Parathyroid adenoma (tissue), 2 donors: ENCODE results near the gene SHC3.

Experiments
- H2AFZ ChIP-seq: fragments of 300-600 bp; sonication (generic); one replicate; pipeline ENCODE4 v1.7.0; 2017; ENCODE audit warnings: antibody characterized with exemption, mild to moderate bottlenecking
- H3K27ac ChIP-seq: fragments of 300-600 bp; sonication (generic); one replicate; pipeline ENCODE4 v1.7.0; 2017
- H3K27me3 ChIP-seq: fragments of 300-600 bp; sonication (generic); one replicate; pipeline ENCODE4 v1.7.0; 2017; ENCODE audit warnings: low read length; ENCODE audit not compliant: control insufficient read depth, insufficient read depth
- H3K36me3 ChIP-seq: fragments of 300-600 bp; sonication (generic); one replicate; pipeline ENCODE4 v1.7.0; 2017; ENCODE audit warnings: low read length; ENCODE audit not compliant: control insufficient read depth, insufficient read depth
- H3K4me1 ChIP-seq: fragments of 300-600 bp; sonication (generic); one replicate; pipeline ENCODE4 v1.7.0; 2017; ENCODE audit warnings: control low read depth
- H3K4me2 ChIP-seq: fragments of 300-600 bp; sonication (generic); one replicate; pipeline ENCODE4 v1.7.0; 2017; ENCODE audit warnings: low read length
- H3K4me3 ChIP-seq: fragments of 300-600 bp; sonication (generic); one replicate; pipeline ENCODE4 v1.7.0; 2017; ENCODE audit warnings: low read depth, low read length
- H3K79me2 ChIP-seq: fragments of 300-600 bp; sonication (generic); one replicate; pipeline ENCODE4 v1.7.0; 2017; ENCODE audit warnings: control low read depth
- H3K9ac ChIP-seq: fragments of 300-600 bp; sonication (generic); one replicate; pipeline ENCODE4 v1.7.0; 2017; ENCODE audit warnings: mild to moderate bottlenecking
- H3K9me3 ChIP-seq: fragments of 300-600 bp; sonication (generic); one replicate; pipeline ENCODE4 v1.7.0; 2017; ENCODE audit warnings: low read length; ENCODE audit not compliant: control insufficient read depth
- CTCF ChIP-seq: fragments of 300-600 bp; sonication (generic); IDR thresholded peaks from one replicate; pipeline ENCODE4 v1.7.0; 2017; ENCODE audit warnings: antibody characterized with exemption, mild to moderate bottlenecking
- donor health status: primary hyperparathyroidism.

The SHC3 gene

GRCh38 chr9:89165341-89165740 is 13.3 kb downstream of the SHC3 start:
- Histone ChIP-seq H3K4me2 (no peak overlapping the region), H3K27me3 (no peaks in the 10 kb centered on the region), H3K4me1 (no peaks in the 10 kb centered on the region), H3K36me3 (no peaks in the 10 kb centered on the region), H2AFZ (no peak overlapping the region), H3K9me3 (no peaks in the 10 kb centered on the region), H3K27ac (no peak overlapping the region), H3K9ac (no peak overlapping the region), H3K4me3 (no peak overlapping the region), H3K79me2 (peaks cover 3% of the 10 kb centered on the region)
- no peak for TF ChIP-seq CTCF

GRCh38 chr9:89161221-89161620 is 17.4 kb downstream of the SHC3 start:
- no peak for TF ChIP-seq CTCF
- Histone ChIP-seq H3K27ac (no peak overlapping the region), H3K79me2 (peaks cover 3% of the 10 kb centered on the region), H3K9ac (no peak overlapping the region), H3K4me3 (no peak overlapping the region), H3K36me3 (no peaks in the 10 kb centered on the region), H3K4me2 (no peak overlapping the region), H3K27me3 (no peaks in the 10 kb centered on the region), H3K4me1 (no peaks in the 10 kb centered on the region), H3K9me3 (no peaks in the 10 kb centered on the region), H2AFZ (no peak overlapping the region)

GRCh38 chr9:89160806-89161205 is 17.8 kb downstream of the SHC3 start:
- Histone ChIP-seq H3K9ac (no peak overlapping the region), H3K4me2 (no peak overlapping the region), H3K9me3 (no peaks in the 10 kb centered on the region), H3K36me3 (no peaks in the 10 kb centered on the region), H3K27ac (no peak overlapping the region), H3K4me1 (no peaks in the 10 kb centered on the region), H3K4me3 (no peak overlapping the region), H2AFZ (no peak overlapping the region), H3K27me3 (no peaks in the 10 kb centered on the region), H3K79me2 (peaks cover 3% of the 10 kb centered on the region)
- TF ChIP-seq CTCF: no peak

- no peaks in the 10 kb centered on the region for H3K27me3 ChIP-seq
- H3K4me1 ChIP-seq: no peaks in the 10 kb centered on the region
- H2AFZ ChIP-seq: no peak overlapping the region
- no peak overlapping the region for H3K4me3 ChIP-seq
- no peaks in the 10 kb centered on the region for H3K36me3 ChIP-seq
- H3K27ac ChIP-seq: no peak overlapping the region
- H3K9ac ChIP-seq: no peak overlapping the region
- H3K4me2 ChIP-seq: no peak overlapping the region
- no peak for TF ChIP-seq CTCF
- H3K9me3 ChIP-seq: no peaks in the 10 kb centered on the region
- H3K79me2 ChIP-seq: no peaks in the 10 kb centered on the region
Measured at GRCh38 chr9:89154651-89155336, 23.8 kb downstream of the SHC3 start.

GRCh38 chr9:89154218-89154617 is 24.4 kb downstream of the SHC3 start:
- no peaks in the 10 kb centered on the region for H3K36me3 ChIP-seq
- no peak overlapping the region for H3K9ac ChIP-seq
- no peak for TF ChIP-seq CTCF
- H3K9me3 ChIP-seq: no peaks in the 10 kb centered on the region
- H3K4me2 ChIP-seq: no peak overlapping the region
- H2AFZ ChIP-seq: no peak overlapping the region
- H3K4me3 ChIP-seq: no peak overlapping the region
- no peaks in the 10 kb centered on the region for H3K79me2 ChIP-seq
- no peaks in the 10 kb centered on the region for H3K4me1 ChIP-seq
- no peaks in the 10 kb centered on the region for H3K27me3 ChIP-seq
- H3K27ac ChIP-seq: no peak overlapping the region
